ENCODE data around the gene AMBP. TPM values are rescaled to one million over a fixed set of nuclear protein-coding genes. Genes with fewer than 3 reads are reported as not detected.
A peak's percentile ranks its signal among the peaks of the same experiment; 100 is the strongest.

Gene AMBP
- polyA plus RNA-seq, 3 donors: 1.4 to 2.4 (median 1.7) TPM

- DNase-seq (ENCODE audit: extremely low read depth in 1 of 11, low read depth in 9 of 11, low spot score in 4 of 11): no peak
These were observed 3.4 kb upstream of the AMBP start for GRCh38 chr9:114081441-114082016.

DNA sequence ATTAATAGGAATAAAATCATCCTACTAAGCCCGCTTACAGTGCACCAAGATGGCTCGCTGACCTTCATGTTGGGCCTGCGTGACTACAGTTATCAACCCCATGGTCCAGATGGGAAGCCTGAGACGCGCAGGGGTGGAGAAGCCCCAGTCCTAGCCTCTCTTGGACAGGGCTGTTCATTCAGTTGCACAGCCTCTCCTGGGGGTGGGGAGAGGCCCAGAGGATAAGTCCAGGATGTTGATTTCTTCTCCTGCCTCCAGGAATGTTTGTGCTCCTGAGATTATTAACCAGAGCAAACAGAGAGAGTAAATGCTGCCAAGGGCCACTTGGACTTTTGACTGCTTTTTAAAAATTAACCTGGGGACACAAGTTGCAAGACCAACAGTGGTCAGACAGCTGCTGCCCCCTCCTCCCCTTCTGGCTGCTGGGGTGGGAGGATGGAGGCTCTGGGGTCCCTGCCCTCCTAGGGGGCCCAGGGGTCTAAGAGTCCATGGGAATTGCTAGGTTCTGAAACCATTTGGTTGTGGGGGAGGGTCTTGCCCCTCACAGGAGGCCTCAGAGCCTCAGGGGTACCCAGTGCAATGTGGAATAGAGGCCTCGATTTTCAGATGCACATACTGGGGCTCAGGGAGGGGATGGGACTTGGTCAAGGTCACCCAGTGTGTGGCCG, 2.8 kb upstream of the AMBP start:
- peak in 5 of 11 donors; percentile 41 to 86 (median 61) for DNase-seq (ENCODE audit: extremely low read depth in 1 of 11, low read depth in 9 of 11, low spot score in 4 of 11)

DNA sequence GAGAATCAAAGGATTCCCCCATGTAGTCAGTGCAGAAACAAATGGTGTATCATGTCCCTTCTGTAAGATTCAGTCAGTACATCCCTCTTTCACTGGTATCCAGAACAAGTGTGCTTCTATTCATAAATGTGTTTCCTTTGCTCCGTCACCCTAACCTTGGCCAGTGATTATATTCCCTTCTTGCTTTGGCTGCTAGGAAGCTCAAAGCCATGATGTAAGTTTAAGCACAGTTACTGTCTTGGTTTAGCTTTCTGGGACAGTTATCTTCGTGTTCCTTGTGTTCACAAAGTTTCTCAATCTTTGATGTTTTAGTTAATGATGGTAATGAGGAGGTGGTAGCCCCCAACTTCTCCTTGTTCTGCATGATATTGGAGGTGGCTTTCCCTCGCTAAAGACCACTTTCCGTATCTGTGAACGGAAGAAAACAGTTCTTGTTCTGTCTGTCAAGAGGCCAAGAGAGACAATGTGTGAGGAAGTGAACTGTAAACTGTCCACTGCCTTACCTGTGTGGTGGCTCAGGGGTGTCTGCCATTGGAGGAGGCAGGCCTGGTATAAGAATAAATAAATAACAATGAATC, 2.2 kb upstream of the AMBP start:
- no peak for DNase-seq (ENCODE audit: extremely low read depth in 1 of 11, low read depth in 9 of 11, low spot score in 4 of 11)

DNA sequence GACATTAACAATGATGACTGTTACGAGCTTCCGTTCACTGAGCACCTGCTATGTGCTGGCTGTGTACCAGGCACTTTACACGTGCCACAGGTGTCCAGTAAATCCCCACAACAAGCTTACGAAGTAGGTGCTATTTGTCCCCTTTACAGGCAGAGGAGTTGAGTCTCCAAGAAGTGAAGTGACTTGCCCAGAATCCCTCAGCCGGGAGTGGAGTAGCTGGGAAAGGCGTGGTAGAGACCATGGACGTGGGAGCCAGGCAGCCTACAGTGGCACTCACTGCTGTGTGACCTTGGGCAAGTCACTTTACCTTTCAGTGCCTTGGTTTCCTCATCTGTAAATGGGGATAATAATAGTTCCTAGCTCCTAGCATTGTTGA, 669 bp upstream of the AMBP start:
- DNase-seq (ENCODE audit: extremely low read depth in 1 of 11, low read depth in 9 of 11, low spot score in 4 of 11): no peak

DNA sequence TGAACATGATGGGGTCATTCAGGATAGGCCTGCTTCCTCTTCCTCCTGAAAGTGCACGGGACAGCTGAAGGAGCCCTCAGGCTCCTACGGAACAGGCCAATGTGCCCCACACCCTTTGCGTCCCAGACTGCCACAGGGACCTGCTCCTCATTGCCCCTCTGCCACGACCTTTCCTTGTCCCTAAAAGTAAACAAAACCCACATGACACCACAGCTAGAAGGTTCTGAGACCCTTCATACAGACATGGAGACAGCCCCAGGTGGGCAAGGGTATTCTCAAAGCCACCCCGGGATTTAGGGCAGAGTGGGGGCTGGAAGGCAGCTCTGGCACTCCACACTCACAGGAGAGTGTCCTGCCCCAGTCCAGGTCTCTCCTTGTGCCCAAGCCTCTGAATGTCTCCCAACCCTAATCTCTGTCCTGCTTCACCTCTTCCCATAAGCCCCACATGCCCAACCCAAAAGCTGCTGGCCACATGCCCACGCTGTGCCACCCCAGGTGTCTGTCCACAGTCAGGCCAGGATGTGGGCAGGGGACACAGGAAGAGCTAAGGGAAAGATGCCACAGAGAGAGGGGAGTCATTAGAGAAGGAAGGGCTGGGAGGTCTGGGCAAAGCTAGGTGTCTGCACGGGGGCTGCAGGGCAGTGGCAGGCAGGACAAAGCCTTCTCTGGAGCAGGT, 800 bp downstream of the AMBP start:
- no peak for DNase-seq (ENCODE audit: extremely low read depth in 1 of 11, low read depth in 9 of 11, low spot score in 4 of 11)

GRCh38 chr9:114076237-114077161, 1.6 kb downstream of the AMBP start:
- no peak for DNase-seq (ENCODE audit: extremely low read depth in 1 of 11, low read depth in 9 of 11, low spot score in 4 of 11)

DNA sequence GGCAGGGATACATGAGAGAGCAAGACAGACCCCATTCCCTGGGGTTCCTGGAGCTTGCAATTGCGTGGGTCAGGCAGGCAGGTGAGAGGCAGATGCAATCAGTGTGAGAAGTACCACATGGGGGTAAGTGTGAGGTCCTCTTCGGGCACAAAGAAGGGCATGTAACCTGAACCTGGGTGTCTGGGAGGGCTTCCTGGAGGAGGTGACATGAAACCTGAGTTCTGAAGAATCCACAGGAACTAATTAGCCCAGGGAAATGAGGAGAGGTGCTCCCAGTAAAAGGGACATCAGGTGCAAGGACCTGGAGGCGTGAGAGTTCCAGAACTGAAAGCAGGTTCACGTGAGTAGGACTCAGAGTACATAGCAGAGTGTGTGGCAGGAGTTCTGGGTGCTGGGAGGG, 2.5 kb downstream of the AMBP start:
- no peak for DNase-seq (ENCODE audit: extremely low read depth in 1 of 11, low read depth in 9 of 11, low spot score in 4 of 11)

DNA sequence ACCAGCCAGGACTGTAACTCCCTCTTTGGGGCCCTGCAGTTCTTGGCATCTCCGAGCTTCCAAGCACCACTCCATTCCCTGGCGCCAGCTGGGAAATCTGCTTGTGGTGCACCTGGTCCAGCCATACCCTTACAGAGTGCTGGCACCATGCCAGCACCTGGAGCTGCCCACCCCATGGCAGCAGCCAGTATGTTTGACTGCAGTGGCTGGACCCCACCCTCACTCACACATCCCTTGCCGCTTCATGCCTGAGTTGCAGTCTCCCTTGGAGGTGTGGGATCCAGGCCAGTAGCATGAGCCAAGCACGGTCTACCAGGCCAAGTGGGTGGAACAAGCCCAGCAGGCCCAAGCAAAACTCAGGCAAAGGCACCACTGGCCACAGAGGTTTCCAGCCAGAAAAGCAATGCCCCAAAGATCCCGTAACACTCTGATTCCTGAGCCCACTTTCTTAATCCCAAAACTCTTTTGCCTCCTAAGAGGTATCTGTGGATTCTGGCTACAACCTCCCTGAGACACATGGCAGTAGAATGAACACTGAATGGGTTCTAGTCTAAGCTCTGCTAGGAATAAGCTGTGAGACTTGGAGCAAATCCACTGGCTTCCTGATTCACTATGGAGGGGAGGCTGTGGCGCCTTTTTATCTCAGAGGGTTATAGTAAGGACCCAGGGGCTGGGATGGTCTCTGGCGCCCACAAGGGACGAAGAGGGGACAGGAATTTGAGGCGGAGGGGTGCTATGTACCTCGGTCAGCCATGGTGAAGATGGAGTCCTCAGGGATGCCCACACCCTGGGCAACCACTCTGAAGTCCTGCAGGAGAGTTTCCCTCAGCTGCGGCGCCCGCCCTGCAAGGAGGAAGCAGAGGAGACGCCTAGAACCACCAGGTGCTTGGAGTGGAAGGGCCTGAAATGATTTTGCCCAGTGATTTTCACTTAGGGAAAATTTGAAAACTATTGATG, 5.6 kb downstream of the AMBP start:
- DNase-seq (ENCODE audit: extremely low read depth in 1 of 11, low read depth in 9 of 11, low spot score in 4 of 11): no peak

DNA sequence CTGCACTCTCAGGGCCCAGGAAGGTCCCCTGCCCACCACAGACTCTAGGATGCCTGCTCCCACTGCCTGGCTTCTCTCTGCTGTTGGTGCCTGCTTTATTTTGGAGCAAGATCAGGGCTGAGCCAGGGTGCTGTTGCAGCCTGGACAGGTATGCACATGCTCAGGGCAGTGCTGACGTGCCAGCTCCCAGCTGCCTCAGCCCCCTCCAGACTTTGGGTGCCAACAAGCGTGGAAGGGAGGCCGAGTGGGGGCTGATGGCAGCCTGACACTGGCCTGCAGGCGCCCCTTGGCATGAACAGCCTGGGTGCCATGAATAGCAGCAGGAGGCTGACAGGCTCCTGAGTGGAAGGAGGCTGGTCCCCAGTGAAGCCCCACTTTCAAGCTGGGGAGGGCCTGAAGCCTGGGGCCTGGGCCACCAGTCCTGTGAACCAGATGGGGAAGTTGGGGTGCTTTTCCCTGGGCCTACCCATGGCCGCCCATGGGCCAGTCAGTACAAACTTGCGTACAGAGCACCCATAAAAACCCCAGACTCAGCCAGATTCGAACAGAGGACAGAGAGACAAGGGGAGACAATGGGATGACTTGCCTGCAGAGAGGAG, 6.8 kb downstream of the AMBP start:
- no peak for DNase-seq (ENCODE audit: extremely low read depth in 1 of 11, low read depth in 9 of 11, low spot score in 4 of 11)

- no peak for DNase-seq (ENCODE audit: extremely low read depth in 1 of 11, low read depth in 9 of 11, low spot score in 4 of 11)
These were observed 7.7 kb downstream of the AMBP start for GRCh38 chr9:114070188-114071103.

- DNase-seq (ENCODE audit: extremely low read depth in 1 of 11, low read depth in 9 of 11, low spot score in 4 of 11): no peak
These were observed 8.5 kb downstream of the AMBP start for GRCh38 chr9:114069476-114070187.

DNA sequence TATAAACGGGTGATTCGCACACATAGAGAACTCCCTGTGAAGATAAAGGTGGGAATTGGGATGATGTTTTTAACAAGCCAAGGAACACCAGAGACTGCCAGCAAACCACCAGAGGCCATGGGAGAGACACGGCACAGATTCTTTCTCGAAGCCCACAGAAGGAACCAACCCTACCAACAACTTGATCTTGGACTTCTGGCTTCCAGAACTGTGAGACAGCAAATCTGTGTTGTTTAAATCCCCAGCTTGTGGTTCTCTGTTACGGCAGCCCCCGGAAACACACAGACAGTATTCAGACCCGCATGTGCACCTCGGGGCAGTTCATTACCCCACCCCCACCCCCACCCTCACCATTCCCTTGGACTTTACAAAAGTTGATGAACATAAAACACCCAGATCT, 12.8 kb downstream of the AMBP start:
- DNase-seq (ENCODE audit: extremely low read depth in 1 of 11, low read depth in 9 of 11, low spot score in 4 of 11): no peak

- DNase-seq (ENCODE audit: extremely low read depth in 1 of 11, low read depth in 9 of 11, low spot score in 4 of 11): no peak
These were observed 16.1 kb downstream of the AMBP start for GRCh38 chr9:114061830-114062474.

DNA sequence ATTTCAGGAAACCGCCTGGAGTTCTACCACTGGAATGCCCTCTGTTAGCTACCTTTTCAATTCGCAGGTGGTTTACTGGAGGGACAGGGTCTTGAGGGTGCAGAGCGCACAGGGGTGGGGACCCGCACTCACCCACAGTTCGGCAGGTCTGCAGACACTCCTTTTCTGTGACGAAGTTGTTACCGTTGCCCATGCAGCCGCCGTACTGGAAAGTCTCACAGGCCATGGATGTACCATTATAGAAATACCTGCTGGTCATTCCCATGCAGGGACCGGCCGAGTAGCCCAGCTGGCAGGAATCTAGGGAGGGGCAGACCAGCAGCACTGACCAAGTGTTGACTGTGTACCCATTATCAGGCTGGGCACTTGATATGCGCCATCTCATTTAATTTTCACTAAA, 16.8 kb downstream of the AMBP start:
- DNase-seq (ENCODE audit: extremely low read depth in 1 of 11, low read depth in 9 of 11, low spot score in 4 of 11): no peak

- no peak for DNase-seq (ENCODE audit: extremely low read depth in 1 of 11, low read depth in 9 of 11, low spot score in 4 of 11)
These were observed 17.4 kb downstream of the AMBP start for GRCh38 chr9:114060711-114061110.

- DNase-seq (ENCODE audit: extremely low read depth in 1 of 11, low read depth in 9 of 11, low spot score in 4 of 11): no peak
These were observed 18.0 kb downstream of the AMBP start for GRCh38 chr9:114060070-114060469.

Measured in renal cortex interstitium (tissue), 11 donors.